GM12891 (cell line): Measurements from ENCODE around the gene HSPB9.

Experiments used
- POLR2A ChIP-seq: IDR thresholded peaks from 2 replicates; pipeline ENCODE4 v1.6.1; 2011; ENCODE audit warnings: low read depth, low read length, control low read depth
- POLR2AphosphoS5 ChIP-seq: IDR thresholded peaks from 2 replicates; pipeline ENCODE4 v1.6.1; 2011; ENCODE audit warnings: low read depth, low read length, control low read depth
- TAF1 ChIP-seq: IDR thresholded peaks from 2 replicates; pipeline ENCODE4 v1.6.1; 2011; ENCODE audit warnings: low read depth, low read length, control low read depth

DNA sequence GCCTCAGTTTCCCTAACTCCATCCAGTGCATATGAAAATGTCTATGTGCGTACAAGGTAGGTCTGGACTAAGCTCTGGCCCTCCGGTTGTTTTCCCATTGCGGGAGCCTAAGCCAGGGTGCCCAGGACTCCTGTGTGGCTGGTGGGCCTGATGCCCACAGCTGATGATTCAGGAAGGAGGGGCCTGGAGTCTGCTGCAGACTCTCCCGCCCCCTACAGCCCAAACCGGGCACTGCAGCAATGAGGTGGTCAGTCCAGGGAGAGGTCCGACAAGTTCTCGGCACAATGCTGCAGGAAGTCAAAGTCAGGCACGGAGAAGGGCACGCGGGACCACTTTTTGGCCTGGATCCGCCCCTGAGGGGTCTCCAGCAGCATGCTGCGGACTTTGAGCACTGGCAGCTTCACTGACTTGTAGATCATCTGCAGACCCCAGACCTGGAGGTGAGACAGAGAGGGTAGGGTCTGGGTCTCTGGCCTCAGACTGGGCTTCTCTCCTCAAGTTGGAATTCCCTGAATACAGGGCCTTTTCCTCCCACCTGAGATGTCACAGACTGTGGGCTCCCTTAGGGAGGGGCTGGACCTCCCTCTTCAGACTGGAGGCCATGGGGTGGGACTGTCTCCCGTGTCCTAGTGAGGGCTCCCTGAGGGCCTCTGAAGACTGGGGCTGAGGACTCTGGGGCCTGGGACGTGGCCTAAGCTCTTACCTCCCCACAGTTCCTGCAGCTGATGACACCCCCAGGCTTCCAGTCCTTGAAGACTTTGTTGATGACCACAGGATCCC is 20.9 kb upstream of the HSPB9 start:
- TF ChIP-seq POLR2AphosphoS5 (no peak), POLR2A (no peak), TAF1 (no peak)
